RPMI7951 (cell line): ENCODE data around the gene SLC19A2. TPM values are rescaled to one million over a fixed set of nuclear protein-coding genes. Genes with fewer than 3 reads are reported as not detected.

ENCODE experiments used
- total RNA-seq: library from RNA; depleted of rRNA; stranded (reverse); fragments of >200 nt; shearing (Covaris generic); gene quantifications from 2 replicates; pipeline ENCODE4 v1.2.3, GENCODE V29; 2014; rRNA removed

The SLC19A2 gene
- total RNA-seq, 1 experiment from 2014 or later: 8.4 TPM

Other genes starting within 250 kb of the SLC19A2 start
- gene NME7, start 118.1 kb downstream of the SLC19A2 start, total RNA-seq: 23.2 and 31.1 TPM in 2 replicates
- gene BLZF1, start 117.7 kb downstream of the SLC19A2 start, total RNA-seq: 27.6 and 32.3 TPM in 2 replicates
- 0.20 and 1.2 TPM in 2 replicates for gene CCDC181, start 58.5 kb downstream of the SLC19A2 start, total RNA-seq
- gene F5, start 100.5 kb upstream of the SLC19A2 start, total RNA-seq: not detected in 2 replicates
- not detected in 2 replicates for gene SELP, start 144.2 kb upstream of the SLC19A2 start, total RNA-seq
- gene SELL, start 225.7 kb upstream of the SLC19A2 start, total RNA-seq: 0.36 TPM in 1 of 2 replicates, not detected in the other
- gene SELE, start 248.1 kb upstream of the SLC19A2 start, total RNA-seq: not detected in 2 replicates